WI38 (cell line): Measurements from ENCODE around the gene HBQ1.
A peak's percentile ranks its signal among the peaks of the same experiment; 100 is the strongest.

Source experiments
- H3K4me3 ChIP-seq: 2 replicates; pipeline ENCODE4 v1.5.1; 2011; ENCODE audit warnings: low read depth, mild to moderate bottlenecking, control low read depth, low read length
- TF ChIP-seq, protein P1 (sequence below): IDR thresholded peaks from 2 replicates; pipeline ENCODE4 v1.5.1; 2012; ENCODE audit warnings: low read depth, mild to moderate bottlenecking, control low read depth, low read length

HBQ1 gene

DNA sequence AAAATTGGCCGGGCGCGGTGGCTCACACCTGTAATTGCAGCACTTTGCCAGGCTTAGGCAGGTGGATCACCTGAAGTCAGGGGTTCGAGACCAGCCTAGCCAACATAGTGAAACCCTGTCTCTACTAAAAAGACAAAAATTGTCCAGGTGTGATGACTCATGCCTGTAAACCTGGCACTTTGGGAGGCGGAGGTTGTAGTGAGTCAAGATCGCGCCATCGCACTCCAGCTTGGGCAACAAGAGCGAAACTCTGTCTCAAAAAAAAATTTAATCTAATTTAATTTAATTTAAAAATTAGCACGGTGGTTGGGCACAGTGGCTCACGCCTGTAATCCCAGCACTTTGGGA, 1.6 kb upstream of the HBQ1 start:
- no peak overlapping the region for H3K4me3 ChIP-seq
- TF ChIP-seq, protein P1, sequence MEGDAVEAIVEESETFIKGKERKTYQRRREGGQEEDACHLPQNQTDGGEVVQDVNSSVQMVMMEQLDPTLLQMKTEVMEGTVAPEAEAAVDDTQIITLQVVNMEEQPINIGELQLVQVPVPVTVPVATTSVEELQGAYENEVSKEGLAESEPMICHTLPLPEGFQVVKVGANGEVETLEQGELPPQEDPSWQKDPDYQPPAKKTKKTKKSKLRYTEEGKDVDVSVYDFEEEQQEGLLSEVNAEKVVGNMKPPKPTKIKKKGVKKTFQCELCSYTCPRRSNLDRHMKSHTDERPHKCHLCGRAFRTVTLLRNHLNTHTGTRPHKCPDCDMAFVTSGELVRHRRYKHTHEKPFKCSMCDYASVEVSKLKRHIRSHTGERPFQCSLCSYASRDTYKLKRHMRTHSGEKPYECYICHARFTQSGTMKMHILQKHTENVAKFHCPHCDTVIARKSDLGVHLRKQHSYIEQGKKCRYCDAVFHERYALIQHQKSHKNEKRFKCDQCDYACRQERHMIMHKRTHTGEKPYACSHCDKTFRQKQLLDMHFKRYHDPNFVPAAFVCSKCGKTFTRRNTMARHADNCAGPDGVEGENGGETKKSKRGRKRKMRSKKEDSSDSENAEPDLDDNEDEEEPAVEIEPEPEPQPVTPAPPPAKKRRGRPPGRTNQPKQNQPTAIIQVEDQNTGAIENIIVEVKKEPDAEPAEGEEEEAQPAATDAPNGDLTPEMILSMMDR = no peak

DNA sequence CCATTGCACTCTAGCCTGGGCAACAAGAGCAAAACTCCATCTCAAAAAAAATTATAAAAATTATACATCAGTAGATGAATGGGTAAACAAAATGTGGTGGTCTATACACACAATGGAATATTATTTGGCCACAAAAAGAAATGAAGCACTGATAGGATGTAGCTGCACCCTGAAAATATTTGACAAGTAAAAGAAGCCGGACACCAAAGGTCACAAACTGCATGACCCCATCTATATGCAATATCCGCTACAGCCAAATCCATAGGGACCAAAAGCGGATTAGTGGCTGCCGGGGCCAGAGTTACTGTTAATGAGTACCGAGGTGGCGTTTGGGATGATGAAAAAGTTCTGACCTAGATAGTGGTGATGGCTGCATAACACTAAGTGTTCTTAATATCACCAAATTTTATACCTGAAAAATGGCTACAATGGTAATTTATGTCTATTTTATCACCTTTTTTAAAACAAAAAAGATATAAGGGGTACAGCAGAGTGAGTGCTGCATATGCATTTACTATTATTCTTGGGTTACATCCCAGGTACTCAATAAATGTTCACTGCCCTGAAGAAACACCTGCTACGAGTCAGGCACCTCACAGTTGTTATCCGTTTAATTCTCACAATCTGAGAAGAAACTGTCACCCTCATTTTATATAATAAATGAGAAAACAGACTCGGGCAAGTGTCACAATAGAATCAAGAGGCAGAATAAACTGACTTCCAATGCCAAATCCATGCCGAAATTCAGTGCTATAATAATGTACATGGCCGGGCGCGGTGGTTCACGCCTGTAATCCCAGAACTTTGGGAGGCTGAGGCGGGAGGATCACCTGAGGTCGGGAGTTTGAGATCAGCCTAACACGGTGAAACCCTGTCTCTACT, 807 bp upstream of the HBQ1 start:
- TF ChIP-seq, protein P1 = no peak
- H3K4me3 ChIP-seq = no peak overlapping the region

DNA sequence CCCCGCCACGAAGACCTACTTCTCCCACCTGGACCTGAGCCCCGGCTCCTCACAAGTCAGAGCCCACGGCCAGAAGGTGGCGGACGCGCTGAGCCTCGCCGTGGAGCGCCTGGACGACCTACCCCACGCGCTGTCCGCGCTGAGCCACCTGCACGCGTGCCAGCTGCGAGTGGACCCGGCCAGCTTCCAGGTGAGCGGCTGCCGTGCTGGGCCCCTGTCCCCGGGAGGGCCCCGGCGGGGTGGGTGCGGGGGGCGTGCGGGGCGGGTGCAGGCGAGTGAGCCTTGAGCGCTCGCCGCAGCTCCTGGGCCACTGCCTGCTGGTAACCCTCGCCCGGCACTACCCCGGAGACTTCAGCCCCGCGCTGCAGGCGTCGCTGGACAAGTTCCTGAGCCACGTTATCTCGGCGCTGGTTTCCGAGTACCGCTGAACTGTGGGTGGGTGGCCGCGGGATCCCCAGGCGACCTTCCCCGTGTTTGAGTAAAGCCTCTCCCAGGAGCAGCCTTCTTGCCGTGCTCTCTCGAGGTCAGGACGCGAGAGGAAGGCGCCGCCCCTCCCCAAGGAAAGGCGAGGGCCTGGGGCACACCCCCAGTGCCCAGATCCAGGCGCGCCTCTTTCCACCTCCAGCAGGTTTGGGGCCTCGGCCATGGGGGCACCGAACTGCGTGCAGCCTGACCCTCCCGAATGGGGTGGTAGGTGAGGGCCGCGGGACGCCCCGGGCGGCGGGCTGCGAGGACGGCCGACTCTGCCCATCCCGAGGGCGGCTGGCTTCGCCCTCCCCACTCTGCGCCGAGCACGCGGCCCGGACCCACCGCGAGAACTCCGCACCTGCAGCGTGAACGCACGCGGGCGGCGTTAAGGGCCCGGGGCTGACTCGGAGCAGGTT, 664 bp downstream of the HBQ1 start:
- TF ChIP-seq, protein P1 = 0 out of 2 replicates have a peak, but pooled peaks have one; percentile 2
- H3K4me3 ChIP-seq = peak overlapping the region; percentile 43

DNA sequence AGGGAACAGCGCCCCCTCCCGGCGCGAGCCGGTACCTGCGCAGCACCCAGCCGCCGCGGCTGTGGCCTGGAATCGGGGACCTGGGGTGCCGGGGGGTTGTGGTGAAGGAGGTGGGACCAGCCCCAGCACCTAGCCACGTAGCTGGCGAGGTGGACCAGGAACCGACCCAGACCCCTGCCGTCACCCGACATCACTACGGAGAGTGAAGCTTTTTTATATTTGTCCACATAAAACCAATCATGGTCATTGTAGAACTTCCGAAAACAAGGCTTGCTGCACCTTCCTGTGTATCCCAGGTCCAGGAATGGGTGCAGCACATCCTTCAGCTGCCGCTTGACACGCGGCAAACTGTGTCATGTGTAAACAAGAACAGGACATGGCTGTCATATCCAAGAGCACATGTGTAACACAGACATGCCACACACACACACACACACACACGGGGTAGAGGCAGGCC, 1.3 kb downstream of the HBQ1 start:
- H3K4me3 ChIP-seq = peak overlapping the region; percentile 43
- TF ChIP-seq, protein P1 = peak; percentile 91

DNA sequence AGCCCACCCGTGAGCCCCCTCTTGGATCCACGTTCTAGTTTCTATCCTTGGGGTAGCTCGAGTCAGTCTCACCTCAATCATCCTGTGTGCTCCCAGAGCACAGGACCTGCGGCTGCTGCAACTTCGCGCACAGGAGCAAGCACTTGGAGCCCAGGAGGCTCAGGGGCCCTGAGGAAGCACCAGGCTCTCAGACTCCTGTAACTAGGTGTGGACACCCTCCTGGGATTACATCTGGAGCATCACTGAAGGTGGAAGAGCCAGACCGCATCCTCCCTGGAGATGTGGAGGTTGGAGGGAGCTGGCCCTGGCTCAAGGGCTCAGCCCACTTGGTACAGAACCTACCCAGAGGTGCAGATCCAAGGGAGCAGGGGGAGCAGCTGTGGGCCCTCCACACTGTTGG, 2.7 kb downstream of the HBQ1 start:
- TF ChIP-seq, protein P1 = no peak

DNA sequence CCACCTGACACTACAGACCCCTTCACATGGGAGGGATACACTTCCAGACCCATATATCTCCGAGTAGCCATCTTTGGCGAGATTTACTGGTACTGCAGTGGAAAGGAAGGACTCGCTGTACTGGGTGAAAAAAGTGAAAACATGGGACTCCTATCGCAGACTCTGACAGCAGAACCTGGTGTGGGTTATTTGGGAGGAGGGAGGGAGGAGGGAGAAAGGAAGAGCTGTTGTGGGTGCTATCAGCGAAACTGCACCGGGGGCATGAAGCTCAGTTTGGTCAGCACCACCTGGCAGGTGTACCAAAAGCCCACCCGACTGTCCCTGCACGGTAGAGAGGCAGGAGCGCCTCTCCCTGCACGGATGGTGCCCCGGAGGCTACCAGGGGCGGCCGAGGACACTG, 5.0 kb downstream of the HBQ1 start:
- no peak overlapping the region for H3K4me3 ChIP-seq
- TF ChIP-seq, protein P1 = no peak

More for the DNA sequence above, 2.7 kb downstream of the HBQ1 start:
- H3K4me3 ChIP-seq = no peak overlapping the region
